AG09319 (cell line): ENCODE measurements around the gene MFRP.

Experiments
- DNase-seq: peaks from one replicate; pipeline ENCODE4 v3.0.0-alpha.2; 2010; ENCODE audit warnings: low read depth; ENCODE audit errors: extremely low read depth
- TF ChIP-seq, protein P1 (sequence below): IDR thresholded peaks from 2 replicates; pipeline ENCODE4 v1.5.1; 2011; ENCODE audit warnings: low read depth, mild to moderate bottlenecking, inconsistent platforms, low read length, moderate library complexity

Gene MFRP

DNA sequence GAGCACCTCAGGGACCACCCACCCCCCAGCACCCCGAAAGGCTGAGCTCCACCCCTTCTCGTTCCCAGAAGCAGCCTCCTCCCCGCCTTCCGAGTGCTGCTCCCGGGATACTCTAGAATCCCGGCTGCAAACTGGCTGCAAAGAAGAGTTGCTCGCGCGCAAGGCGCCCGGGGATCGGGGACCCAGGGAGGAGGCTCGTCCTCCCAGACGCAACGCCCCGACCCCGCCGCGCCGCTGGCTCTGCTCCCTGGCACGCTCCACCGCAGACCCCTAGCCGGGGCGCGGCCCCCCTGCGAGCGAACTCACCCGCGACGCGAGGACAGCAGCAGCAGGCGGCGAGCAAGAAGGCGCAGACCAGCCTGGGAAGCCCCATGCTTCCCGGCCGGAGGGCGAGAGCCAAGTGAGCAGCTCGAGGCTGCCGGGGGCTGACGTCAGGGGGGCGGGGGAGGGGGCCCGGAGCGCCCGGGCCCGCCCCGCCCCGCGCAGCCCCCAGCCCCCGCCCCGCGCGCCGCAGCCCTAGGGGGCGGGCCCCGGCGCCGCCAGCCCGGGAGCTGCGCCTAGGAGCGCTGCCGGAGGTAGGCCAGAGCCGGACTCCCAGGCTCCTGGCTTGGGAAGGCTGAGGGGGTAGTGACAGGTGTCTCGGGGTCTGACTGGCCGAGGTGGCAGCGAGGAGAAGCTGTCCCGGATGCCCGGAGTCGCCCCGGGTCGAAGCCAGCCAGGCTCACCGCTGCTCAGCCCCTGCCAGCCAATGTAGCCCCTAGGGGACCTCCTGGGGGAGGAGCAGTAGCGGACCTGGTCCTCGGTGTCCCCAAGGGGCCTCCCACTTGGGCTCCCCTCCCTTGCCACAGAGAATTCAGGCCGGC lies 29.5 kb downstream of the MFRP start, which contains the start of gene MCAM:
Gene MCAM (minus strand): TSS at position 402 of the 863 bp plus-strand sequence. CDS start 29 bp downstream, at position 373.
- no peak for DNase-seq
- TF ChIP-seq, protein P1, sequence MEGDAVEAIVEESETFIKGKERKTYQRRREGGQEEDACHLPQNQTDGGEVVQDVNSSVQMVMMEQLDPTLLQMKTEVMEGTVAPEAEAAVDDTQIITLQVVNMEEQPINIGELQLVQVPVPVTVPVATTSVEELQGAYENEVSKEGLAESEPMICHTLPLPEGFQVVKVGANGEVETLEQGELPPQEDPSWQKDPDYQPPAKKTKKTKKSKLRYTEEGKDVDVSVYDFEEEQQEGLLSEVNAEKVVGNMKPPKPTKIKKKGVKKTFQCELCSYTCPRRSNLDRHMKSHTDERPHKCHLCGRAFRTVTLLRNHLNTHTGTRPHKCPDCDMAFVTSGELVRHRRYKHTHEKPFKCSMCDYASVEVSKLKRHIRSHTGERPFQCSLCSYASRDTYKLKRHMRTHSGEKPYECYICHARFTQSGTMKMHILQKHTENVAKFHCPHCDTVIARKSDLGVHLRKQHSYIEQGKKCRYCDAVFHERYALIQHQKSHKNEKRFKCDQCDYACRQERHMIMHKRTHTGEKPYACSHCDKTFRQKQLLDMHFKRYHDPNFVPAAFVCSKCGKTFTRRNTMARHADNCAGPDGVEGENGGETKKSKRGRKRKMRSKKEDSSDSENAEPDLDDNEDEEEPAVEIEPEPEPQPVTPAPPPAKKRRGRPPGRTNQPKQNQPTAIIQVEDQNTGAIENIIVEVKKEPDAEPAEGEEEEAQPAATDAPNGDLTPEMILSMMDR = no peak

DNA sequence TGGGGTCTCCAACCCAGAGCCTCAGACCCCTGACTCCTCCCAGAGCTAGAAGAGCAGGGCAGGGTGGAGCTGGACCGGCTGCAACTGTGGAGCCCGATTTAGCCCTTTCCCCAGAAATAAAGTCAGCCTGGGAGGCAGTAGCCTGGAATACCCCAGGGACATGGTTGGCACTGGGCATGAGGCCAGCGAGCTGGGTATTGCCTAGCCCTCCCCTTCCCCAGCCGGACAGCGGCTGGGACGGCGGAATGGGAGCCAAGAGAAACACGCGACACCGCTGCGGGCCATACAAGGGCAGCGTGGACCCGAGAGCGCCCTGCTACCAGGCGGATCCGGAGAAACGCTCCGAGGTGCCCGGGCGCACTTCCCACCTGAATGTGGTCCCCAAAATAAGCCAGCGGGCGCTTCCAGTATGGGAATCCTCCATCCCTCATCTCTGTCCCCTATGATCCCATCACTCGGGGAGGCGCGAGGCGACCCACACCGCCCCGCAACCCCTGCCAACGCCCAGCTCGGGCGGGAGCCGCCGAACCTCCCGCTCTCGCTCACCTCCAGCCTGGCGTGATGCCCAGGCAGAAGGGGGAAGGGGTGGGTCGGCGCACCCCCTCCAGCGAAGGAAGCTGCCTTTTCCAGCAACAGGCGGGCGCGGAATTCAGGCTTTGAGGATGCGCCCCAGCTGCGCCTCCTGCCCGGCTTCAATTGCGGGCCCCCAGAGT lies 30.3 kb downstream of the MFRP start:
- DNase-seq = no peak
- TF ChIP-seq, protein P1 = no peak

DNA sequence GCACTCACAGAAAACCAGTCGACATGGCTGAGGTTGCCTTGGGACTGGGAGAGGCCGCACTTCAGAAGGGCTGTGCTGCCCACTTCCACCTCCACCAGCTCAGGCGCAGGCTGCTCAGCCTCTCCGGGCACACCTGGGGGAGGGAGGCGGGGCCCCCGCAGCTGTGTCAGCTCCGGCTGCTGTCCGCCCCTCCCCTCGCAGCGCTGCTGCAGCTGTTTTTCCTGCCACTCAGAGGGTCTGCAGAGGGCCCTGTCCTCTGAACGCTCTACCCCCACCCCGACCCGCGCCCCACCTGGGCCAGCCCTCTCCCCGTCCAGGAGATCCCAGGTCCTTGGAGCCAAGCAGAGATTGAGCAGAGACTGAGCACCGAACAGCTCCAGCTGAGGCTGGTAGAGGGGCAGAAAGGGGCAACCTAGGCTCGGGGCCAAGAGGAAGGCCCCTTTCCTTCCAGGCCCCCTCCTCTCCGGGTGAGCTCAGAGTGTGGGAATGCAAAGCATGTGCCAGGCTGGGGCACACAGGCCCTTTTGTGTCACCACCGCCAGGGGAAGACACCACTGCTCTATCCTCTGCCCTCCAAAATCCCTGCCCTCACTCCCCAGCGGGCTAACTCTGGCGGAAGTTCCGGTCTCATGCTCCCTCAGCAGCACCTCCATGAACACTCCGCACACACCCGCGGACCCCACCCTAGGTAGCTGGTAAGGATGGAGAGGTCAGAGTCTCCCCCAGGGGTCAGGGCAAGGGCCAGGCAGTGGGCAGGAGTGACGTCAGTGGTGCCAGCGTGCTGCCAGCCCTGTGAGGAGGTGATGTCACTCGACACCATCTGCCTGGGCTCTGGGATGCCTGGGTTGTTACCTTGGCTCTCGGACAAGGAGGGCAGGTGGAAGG lies 31.1 kb downstream of the MFRP start:
- DNase-seq = no peak

DNA sequence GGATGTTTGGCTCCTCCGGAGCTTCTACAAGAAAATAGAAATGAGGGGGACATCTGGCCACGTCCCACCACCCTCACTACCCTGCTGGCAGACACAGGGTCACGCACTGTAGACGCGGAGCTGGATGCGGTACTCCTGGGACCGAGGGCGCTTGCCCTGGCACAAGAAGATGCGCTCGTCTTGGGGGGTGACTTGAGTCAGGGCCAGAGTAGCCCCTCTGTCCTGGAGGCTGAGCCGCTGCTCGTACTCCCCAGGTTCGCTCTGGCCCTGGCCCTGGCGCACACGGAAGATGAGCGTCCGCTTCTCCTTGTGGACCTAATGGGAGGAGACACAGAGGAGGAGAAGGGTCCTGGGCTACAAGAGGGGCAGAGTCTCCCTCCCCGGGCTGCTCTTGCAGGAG lies 31.8 kb downstream of the MFRP start:
- no peak for DNase-seq
- TF ChIP-seq, protein P1 = no peak

More for the DNA sequence above, 31.1 kb downstream of the MFRP start:
- TF ChIP-seq, protein P1 = no peak; the same call in 1 of the 2 replicates

DNA sequence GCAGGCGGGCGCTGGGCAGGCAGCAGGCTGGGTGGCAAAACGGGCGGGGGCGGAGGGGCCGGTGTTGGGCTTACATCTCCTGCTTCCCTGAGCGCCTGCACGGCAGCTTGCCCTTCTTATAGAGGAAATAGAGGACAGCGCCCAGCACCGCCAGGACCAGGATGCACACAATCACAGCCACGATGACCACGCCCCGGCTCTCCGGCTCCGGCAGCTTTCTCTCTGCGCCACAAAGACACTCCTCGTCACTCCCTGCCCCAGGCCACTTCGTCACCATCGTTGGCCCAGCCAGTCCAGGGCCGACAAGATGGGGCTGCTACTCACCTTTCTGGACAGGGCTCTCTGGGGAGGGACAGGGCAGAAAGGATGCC lies 35.8 kb downstream of the MFRP start:
- DNase-seq = no peak
- TF ChIP-seq, protein P1 = no peak

DNA sequence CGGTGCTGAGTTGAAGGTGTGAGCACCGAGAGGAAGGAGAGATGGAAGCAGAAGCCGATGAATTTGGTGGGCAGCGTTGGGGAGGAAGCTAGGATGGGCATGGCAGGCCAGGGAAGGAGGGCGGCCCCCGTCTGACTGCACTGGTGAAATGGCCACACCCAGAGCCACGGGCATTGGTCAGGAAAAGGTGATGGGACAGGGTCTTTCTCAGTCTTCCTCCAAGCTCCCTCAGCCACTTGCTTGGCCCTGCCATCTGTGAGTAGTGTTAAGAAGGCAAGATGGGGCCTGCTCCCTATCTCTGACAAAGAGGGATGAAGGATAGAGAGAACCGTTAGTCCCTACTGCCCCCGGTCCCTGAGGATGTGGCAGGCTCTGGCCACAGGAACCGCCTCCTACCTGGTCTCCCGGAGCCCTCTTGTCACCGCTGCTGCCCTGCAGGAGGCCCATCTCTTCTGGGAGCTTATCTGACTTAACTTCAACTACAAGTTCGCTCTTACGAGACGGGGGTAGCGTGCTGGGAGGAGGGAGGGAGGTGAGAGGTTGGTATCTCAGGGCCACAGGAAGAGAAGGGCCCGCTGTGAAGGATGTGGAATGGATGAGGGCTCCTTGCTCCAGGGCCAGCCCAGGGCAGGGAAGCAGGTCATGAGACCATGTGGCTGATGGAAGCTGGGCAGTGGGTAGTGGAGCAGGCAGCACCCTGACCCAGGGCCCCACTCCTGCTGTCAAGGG lies 36.4 kb downstream of the MFRP start:
- no peak for DNase-seq
- TF ChIP-seq, protein P1 = no peak
